OCI-LY7 (cell line): ENCODE data around the gene TMEM69. TPM values are rescaled to one million over a fixed set of nuclear protein-coding genes. Genes with fewer than 3 reads are reported as not detected.

Experiments used
- BruUV-seq: library from RNA; stranded (reverse); fragments of 400-500 nt; replicated peaks from 2 replicates; lab custom pipeline; 2021; lab: Mats Ljungman, UMichigan
- CTCF ChIA-PET: fragments of 300-600 bp; sonication (Branson Sonifier 250); formaldehyde crosslinking; loops from one replicate; lab custom pipeline; 2022; ENCODE audit warnings: antibody characterized with exemption; ENCODE audit not compliant: unreplicated experiment; lab: Charles Lee
- POLR2A ChIA-PET: fragments of 300-600 bp; sonication (Branson Sonifier 250); formaldehyde crosslinking; loops from one replicate; lab custom pipeline; 2022; ENCODE audit warnings: antibody characterized with exemption; lab: Charles Lee
- DNase-seq: peaks from one replicate; pipeline ENCODE4 v3.0.0-alpha.2; 2015; ENCODE audit warnings: low spot score
- H2AFZ ChIP-seq: fragments of 200-600 bp; sonication (generic), shearing (Covaris generic); 2 replicates; pipeline ENCODE4 v1.6.1; 2014; ENCODE audit warnings: mild to moderate bottlenecking, antibody characterized with exemption, low read length, moderate library complexity
- H3K27ac ChIP-seq: fragments of 200-600 bp; sonication (generic); 2 replicates; pipeline ENCODE4 v1.5.1; 2014; ENCODE audit warnings: mixed run types, low read depth, mild to moderate bottlenecking, moderate library complexity, low read length, inconsistent platforms; ENCODE audit not compliant: poor library complexity, severe bottlenecking
- H3K36me3 ChIP-seq: fragments of 200-600 bp; sonication (generic); 2 replicates; pipeline ENCODE4 v1.6.1; 2014; ENCODE audit warnings: mild to moderate bottlenecking, antibody characterized with exemption, low read length, moderate library complexity, mixed read lengths; ENCODE audit not compliant: insufficient read depth
- H3K4me1 ChIP-seq: fragments of 200-600 bp; sonication (generic); 2 replicates; pipeline ENCODE4 v1.5.1; 2014; ENCODE audit warnings: mild to moderate bottlenecking, low read length; ENCODE audit not compliant: insufficient read depth, poor library complexity, severe bottlenecking
- H3K4me2 ChIP-seq: fragments of 200-600 bp; sonication (generic); 2 replicates; pipeline ENCODE4 v1.6.1; 2014; ENCODE audit warnings: mild to moderate bottlenecking, low read length
- H3K4me3 ChIP-seq: fragments of 200-600 bp; sonication (generic); 2 replicates; pipeline ENCODE4 v1.5.1; 2014; ENCODE audit warnings: mild to moderate bottlenecking, low read depth, low read length; ENCODE audit not compliant: poor library complexity, severe bottlenecking
- H3K79me2 ChIP-seq: fragments of 200-600 bp; sonication (generic); 2 replicates; pipeline ENCODE4 v1.6.1; 2016; ENCODE audit warnings: low read depth, mild to moderate bottlenecking, low read length, moderate library complexity, mixed read lengths; ENCODE audit not compliant: insufficient read depth
- H3K9me2 ChIP-seq: fragments of 200-600 bp; sonication (generic); 2 replicates; pipeline ENCODE4 v1.6.1; 2016; ENCODE audit warnings: mild to moderate bottlenecking, low read length, mixed read lengths; ENCODE audit not compliant: insufficient read depth
- H3K9me3 ChIP-seq: fragments of 200-600 bp; sonication (generic); 2 replicates; pipeline ENCODE4 v1.6.1; 2014; ENCODE audit warnings: mild to moderate bottlenecking, mixed run types, low read length, mixed read lengths
- H4K20me1 ChIP-seq: fragments of 200-600 bp; sonication (generic); 2 replicates; pipeline ENCODE4 v1.6.1; 2014; ENCODE audit warnings: mild to moderate bottlenecking, antibody characterized with exemption, low read length, moderate library complexity, mixed read lengths; ENCODE audit not compliant: insufficient read depth
- CTCF ChIP-seq: fragments of 200-600 bp; sonication (generic); conservative IDR thresholded peaks from 2 replicates; pipeline ENCODE4 v1.5.1; 2014; ENCODE audit warnings: mild to moderate bottlenecking, antibody characterized with exemption, low read length, moderate library complexity, mixed read lengths
- EZH2phosphoT487 ChIP-seq: fragments of 200-600 bp; sonication (generic); IDR thresholded peaks from 2 replicates; pipeline ENCODE4 v1.6.1; 2018; ENCODE audit warnings: low read depth, borderline replicate concordance, mild to moderate bottlenecking, mixed run types, antibody characterized with exemption, low read length, moderate library complexity, mixed read lengths
- intact Hi-C: fragments of 100-400 bp; cut with micrococcal nuclease; formaldehyde crosslinking; loops from one replicate; pipeline ENCODE4 v1.10.0; 2022; ENCODE audit not compliant: unreplicated experiment
- total RNA-seq, 2 experiments: library from RNA; depleted of rRNA in 1 of 2; stranded (reverse); fragments of >200 nt in 1 of 2; shearing (Covaris generic) in 1 of 2; gene quantifications; 2 replicates each; pipeline ENCODE4 v1.2.3, GENCODE V29; 2014 to 2022

TMEM69 gene
- total RNA-seq, 2 experiments from 2014 or later, result 35.8 to 42.2 TPM

- H3K36me3 ChIP-seq, result peaks cover 94% of the 10 kb centered on the region
- no peaks in the 10 kb centered on the region for H3K4me1 ChIP-seq
- no peak overlapping the region for H3K27ac ChIP-seq
- H3K79me2 ChIP-seq, result peaks cover 11% of the 10 kb centered on the region; the same call in 1 of the 2 replicates
- ChIA-PET POLR2A (interaction anchor here (0.6 to 1.2 kb wide), 5 partner anchors 8 to 433 kb away, joined by 3 to 6 read pairs (median 4); no protein-coding TSS in a partner anchor), CTCF (no interaction called here)
- H2AFZ ChIP-seq, result no peak overlapping the region
- no peaks in the 10 kb centered on the region for H3K9me3 ChIP-seq
- no peak for DNase-seq
- no peaks in the 10 kb centered on the region for H3K9me2 ChIP-seq
- no TSS peak for BruUV-seq
- H3K4me2 ChIP-seq, result no peak overlapping the region
- no peaks in the 10 kb centered on the region for H4K20me1 ChIP-seq
- intact Hi-C loops, result no loop called here
- H3K4me3 ChIP-seq, result no peak overlapping the region
- no peak for TF ChIP-seq EZH2phosphoT487
- TF ChIP-seq CTCF, result no peak
These were observed 31.3 kb upstream of the TMEM69 start for GRCh38 chr1:45656573-45657226.

- POLR2A ChIA-PET, result interaction anchor here (1.0 kb wide), 1 partner anchor 11 kb away, joined by 3 read pairs; no protein-coding TSS in a partner anchor
- no peak for DNase-seq
- H3K27ac ChIP-seq, result no peak overlapping the region
- intact Hi-C loops, result no loop called here
- TF ChIP-seq EZH2phosphoT487, result no peak
- no peak overlapping the region for H3K4me2 ChIP-seq
- H3K4me1 ChIP-seq, result no peaks in the 10 kb centered on the region
- peaks cover 84% of the 10 kb centered on the region for H3K36me3 ChIP-seq
- CTCF ChIA-PET, result interaction anchor here (1.0 kb wide), 1 partner anchor 14 kb away, joined by 3 read pairs; no protein-coding TSS in a partner anchor
- peaks cover 26% of the 10 kb centered on the region for H3K79me2 ChIP-seq
- H3K9me3 ChIP-seq, result no peaks in the 10 kb centered on the region
- no peaks in the 10 kb centered on the region for H3K9me2 ChIP-seq
- BruUV-seq, result no TSS peak
- H3K4me3 ChIP-seq, result no peak overlapping the region
- H2AFZ ChIP-seq, result no peak overlapping the region
- H4K20me1 ChIP-seq, result no peaks in the 10 kb centered on the region; the same call in 1 of the 2 replicates
These were observed 29.8 kb upstream of the TMEM69 start for GRCh38 chr1:45658171-45658570.

GRCh38 chr1:45659222-45659621, 28.8 kb upstream of the TMEM69 start:
- Histone ChIP-seq H3K4me3 (no peak overlapping the region), H2AFZ (no peak overlapping the region), H4K20me1 (peaks cover 6% of the 10 kb centered on the region; the same call in 1 of the 2 replicates), H3K27ac (no peak overlapping the region), H3K9me2 (no peaks in the 10 kb centered on the region), H3K4me2 (no peak overlapping the region), H3K4me1 (no peaks in the 10 kb centered on the region), H3K9me3 (no peaks in the 10 kb centered on the region), H3K79me2 (peaks cover 36% of the 10 kb centered on the region), H3K36me3 (peaks cover 74% of the 10 kb centered on the region)
- POLR2A ChIA-PET, result interaction anchor here (0.6 to 1.1 kb wide), 4 partner anchors 10 to 27 kb away, joined by 3 to 5 read pairs (median 4); no protein-coding TSS in a partner anchor
- no peak for DNase-seq
- intact Hi-C loops, result no loop called here
- CTCF ChIA-PET, result no interaction called here
- TF ChIP-seq EZH2phosphoT487 (no peak), CTCF (no peak)
- no TSS peak for BruUV-seq
